ENCODE measurements around the gene ADAMTS3.

The ADAMTS3 gene

DNA sequence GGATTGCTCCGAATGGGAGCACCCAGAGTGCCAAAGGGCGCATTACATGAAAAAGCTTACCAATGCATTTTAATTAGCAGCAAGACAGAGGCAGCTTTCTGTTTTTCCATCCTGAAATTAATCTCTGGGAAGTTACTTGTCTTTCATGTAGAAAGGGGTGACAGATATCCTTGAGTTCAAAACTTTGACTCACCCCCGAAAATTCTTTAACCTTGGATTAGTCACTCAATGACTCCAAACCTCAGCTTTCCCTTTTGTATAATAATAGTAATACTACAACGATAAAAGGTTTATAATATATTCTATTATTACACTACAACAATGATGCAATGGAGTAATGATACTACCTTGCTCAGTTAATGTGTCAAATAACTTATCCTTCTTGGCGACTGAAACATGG lies 126.3 kb downstream of the ADAMTS3 start:
- Histone ChIP-seq H3K4me3 (ENCODE audit: low read length, poor library complexity, severe bottlenecking) (no peak overlapping the region), H3K4me1 (ENCODE audit: insufficient read depth, low read length, poor library complexity, severe bottlenecking) (no peaks in the 10 kb centered on the region), H4K20me1 (ENCODE audit: insufficient read depth, low read length, poor library complexity, severe bottlenecking) (no peaks in the 10 kb centered on the region), H3K4me2 (ENCODE audit: low read depth, low read length, poor library complexity, severe bottlenecking) (no peak overlapping the region), H3F3A (ENCODE audit: low read depth) (no peaks in the 10 kb centered on the region), H3K9ac (ENCODE audit: low read depth, low read length, poor library complexity, severe bottlenecking) (no peak overlapping the region), H3K27me3 (ENCODE audit: insufficient read depth, low read length, poor library complexity, severe bottlenecking) (no peaks in the 10 kb centered on the region), H2AFZ (ENCODE audit: low read length) (no peak overlapping the region), H3K36me3 (ENCODE audit: insufficient read depth, low read length) (no peaks in the 10 kb centered on the region), H3K9me3 (ENCODE audit: insufficient read depth, low read depth, low read length) (no peaks in the 10 kb centered on the region), H3K79me2 (ENCODE audit: insufficient read depth, low read length) (no peaks in the 10 kb centered on the region), H3K9me2 (replicated peaks; ENCODE audit: low read depth, low read length) (no peaks in the 10 kb centered on the region)
- no peak for TF ChIP-seq EZH2phosphoT487 (IDR thresholded peaks at IDR 0.05; ENCODE audit: borderline replicate concordance)
- TF ChIP-seq, protein P1, sequence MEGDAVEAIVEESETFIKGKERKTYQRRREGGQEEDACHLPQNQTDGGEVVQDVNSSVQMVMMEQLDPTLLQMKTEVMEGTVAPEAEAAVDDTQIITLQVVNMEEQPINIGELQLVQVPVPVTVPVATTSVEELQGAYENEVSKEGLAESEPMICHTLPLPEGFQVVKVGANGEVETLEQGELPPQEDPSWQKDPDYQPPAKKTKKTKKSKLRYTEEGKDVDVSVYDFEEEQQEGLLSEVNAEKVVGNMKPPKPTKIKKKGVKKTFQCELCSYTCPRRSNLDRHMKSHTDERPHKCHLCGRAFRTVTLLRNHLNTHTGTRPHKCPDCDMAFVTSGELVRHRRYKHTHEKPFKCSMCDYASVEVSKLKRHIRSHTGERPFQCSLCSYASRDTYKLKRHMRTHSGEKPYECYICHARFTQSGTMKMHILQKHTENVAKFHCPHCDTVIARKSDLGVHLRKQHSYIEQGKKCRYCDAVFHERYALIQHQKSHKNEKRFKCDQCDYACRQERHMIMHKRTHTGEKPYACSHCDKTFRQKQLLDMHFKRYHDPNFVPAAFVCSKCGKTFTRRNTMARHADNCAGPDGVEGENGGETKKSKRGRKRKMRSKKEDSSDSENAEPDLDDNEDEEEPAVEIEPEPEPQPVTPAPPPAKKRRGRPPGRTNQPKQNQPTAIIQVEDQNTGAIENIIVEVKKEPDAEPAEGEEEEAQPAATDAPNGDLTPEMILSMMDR (conservative IDR thresholded peaks at IDR 0.05; ENCODE audit: low read length) = no peak

DNA sequence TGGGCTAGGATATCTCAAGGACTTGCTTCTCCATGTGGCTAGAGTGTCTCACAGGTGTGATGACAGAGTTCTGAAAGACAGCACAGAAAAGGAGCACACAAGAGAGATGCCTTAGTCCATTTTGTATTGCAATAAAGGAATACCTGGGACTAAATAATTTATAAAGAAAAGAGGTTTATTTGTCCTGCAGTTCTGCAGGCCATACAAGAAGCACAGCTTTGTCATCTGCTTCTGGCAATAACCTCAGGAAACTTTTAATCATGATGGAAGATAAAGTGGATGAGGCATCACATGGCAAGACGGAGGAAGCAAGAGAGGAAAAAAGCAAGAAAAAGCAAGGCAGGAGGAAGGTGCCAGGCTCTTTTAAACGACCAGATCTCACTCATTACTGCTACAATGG lies 126.9 kb downstream of the ADAMTS3 start:
- no peaks in the 10 kb centered on the region for H4K20me1 ChIP-seq (ENCODE audit: insufficient read depth, low read length, poor library complexity, severe bottlenecking)

DNA sequence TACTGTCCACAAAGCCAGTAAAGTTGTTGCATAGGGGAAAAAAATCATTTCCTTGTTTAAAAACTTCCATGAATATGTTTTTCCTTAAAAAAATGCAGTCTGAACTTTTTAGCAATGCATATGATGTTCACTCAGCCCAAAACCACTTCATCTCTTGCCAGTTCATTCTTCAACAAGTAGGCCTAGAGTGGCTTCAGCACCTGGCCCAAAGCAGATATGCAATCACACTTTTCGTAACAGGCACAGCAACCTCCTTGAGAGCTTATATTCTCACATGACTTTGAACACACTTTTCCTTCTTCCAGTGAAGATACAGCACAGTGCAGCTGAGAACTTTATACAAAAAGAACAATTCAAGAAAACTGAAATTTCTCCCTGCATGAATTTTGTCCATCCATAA lies 128.6 kb downstream of the ADAMTS3 start:
- Histone ChIP-seq H3K27me3 (ENCODE audit: insufficient read depth, low read length, poor library complexity, severe bottlenecking) (no peaks in the 10 kb centered on the region), H3K9ac (ENCODE audit: low read depth, low read length, poor library complexity, severe bottlenecking) (no peak overlapping the region), H3K4me1 (ENCODE audit: insufficient read depth, low read length, poor library complexity, severe bottlenecking) (no peaks in the 10 kb centered on the region), H3K9me3 (ENCODE audit: insufficient read depth, low read depth, low read length) (no peaks in the 10 kb centered on the region), H4K20me1 (ENCODE audit: insufficient read depth, low read length, poor library complexity, severe bottlenecking) (no peaks in the 10 kb centered on the region), H3K36me3 (ENCODE audit: insufficient read depth, low read length) (no peaks in the 10 kb centered on the region), H3K9me2 (replicated peaks; ENCODE audit: low read depth, low read length) (no peaks in the 10 kb centered on the region), H3F3A (ENCODE audit: low read depth) (no peaks in the 10 kb centered on the region), H3K4me2 (ENCODE audit: low read depth, low read length, poor library complexity, severe bottlenecking) (no peak overlapping the region), H2AFZ (ENCODE audit: low read length) (no peak overlapping the region), H3K79me2 (ENCODE audit: insufficient read depth, low read length) (no peaks in the 10 kb centered on the region), H3K4me3 (ENCODE audit: low read length, poor library complexity, severe bottlenecking) (no peak overlapping the region)
- TF ChIP-seq EZH2phosphoT487 (IDR thresholded peaks at IDR 0.05; ENCODE audit: borderline replicate concordance) = no peak
- TF ChIP-seq, protein P1 (conservative IDR thresholded peaks at IDR 0.05; ENCODE audit: low read length) = no peak

More for the DNA sequence above, 126.9 kb downstream of the ADAMTS3 start:
- Histone ChIP-seq H3F3A (ENCODE audit: low read depth) (no peaks in the 10 kb centered on the region), H3K9ac (ENCODE audit: low read depth, low read length, poor library complexity, severe bottlenecking) (no peak overlapping the region), H2AFZ (ENCODE audit: low read length) (no peak overlapping the region), H3K79me2 (ENCODE audit: insufficient read depth, low read length) (no peaks in the 10 kb centered on the region), H3K27me3 (ENCODE audit: insufficient read depth, low read length, poor library complexity, severe bottlenecking) (no peaks in the 10 kb centered on the region), H3K4me3 (ENCODE audit: low read length, poor library complexity, severe bottlenecking) (no peak overlapping the region), H3K4me1 (ENCODE audit: insufficient read depth, low read length, poor library complexity, severe bottlenecking) (no peaks in the 10 kb centered on the region), H3K36me3 (ENCODE audit: insufficient read depth, low read length) (no peaks in the 10 kb centered on the region), H3K9me2 (replicated peaks; ENCODE audit: low read depth, low read length) (no peaks in the 10 kb centered on the region), H3K9me3 (ENCODE audit: insufficient read depth, low read depth, low read length) (no peaks in the 10 kb centered on the region), H3K4me2 (ENCODE audit: low read depth, low read length, poor library complexity, severe bottlenecking) (no peak overlapping the region)
- no peak for TF ChIP-seq EZH2phosphoT487 (IDR thresholded peaks at IDR 0.05; ENCODE audit: borderline replicate concordance)
- TF ChIP-seq, protein P1 (conservative IDR thresholded peaks at IDR 0.05; ENCODE audit: low read length) = no peak
